ENCODE data around the gene TMEM39A. TPM values are rescaled to one million over a fixed set of nuclear protein-coding genes. Genes with fewer than 3 reads are reported as not detected.

The TMEM39A gene
- total and polyA plus RNA-seq, 2 donors (not counting 1 experiment from before 2014, with no cell fraction given): 8.5 to 39.9 TPM

GRCh38 chr3:119408243-119408950 lies 55.0 kb downstream of the TMEM39A start:
- no peak overlapping the region for H3K9ac ChIP-seq (ENCODE audit: low read length)
- peaks cover 0 to 9% of the 10 kb centered on the region in 2 experiments for H3K36me3 ChIP-seq (replicated peaks in 1 of 2; ENCODE audit: control extremely low read depth in 1 of 2, control insufficient read depth in 1 of 2, extremely low read depth in 1 of 2, insufficient read depth in 2 of 2, low read length in 1 of 2)
- H3K27ac ChIP-seq (ENCODE audit: low read length in 2 of 2): no peak overlapping the region
- no peak overlapping the region for H3K4me3 ChIP-seq (ENCODE audit: control extremely low read depth in 1 of 5, extremely low read depth in 1 of 5, insufficient read depth in 1 of 5, low read depth in 2 of 5, low read length in 4 of 5)
- 84% methylated on average over 2 of the region's 3 CpGs for WGBS (ENCODE audit: insufficient coverage)
- Mint-ChIP-seq H3K27ac (peak overlapping the region; percentile 21), H3K27me3 (no peaks in the 10 kb centered on the region), H3K9me3 (ENCODE audit: insufficient read depth) (no peaks in the 10 kb centered on the region), H3K4me1 (peaks cover 7% of the 10 kb centered on the region), H3K4me3 (no peak overlapping the region)
- peaks cover 0 to 7% of the 10 kb centered on the region in 2 donors for H3K4me1 ChIP-seq (ENCODE audit: control insufficient read depth in 2 of 2, insufficient read depth in 2 of 2, low read length in 2 of 2)
- H2AFZ ChIP-seq (ENCODE audit: insufficient read depth, low read depth, low read length, poor library complexity, severe bottlenecking): no peak overlapping the region
- intact Hi-C loops (cut with micrococcal nuclease): no loop called here
- TF ChIP-seq, protein P1, sequence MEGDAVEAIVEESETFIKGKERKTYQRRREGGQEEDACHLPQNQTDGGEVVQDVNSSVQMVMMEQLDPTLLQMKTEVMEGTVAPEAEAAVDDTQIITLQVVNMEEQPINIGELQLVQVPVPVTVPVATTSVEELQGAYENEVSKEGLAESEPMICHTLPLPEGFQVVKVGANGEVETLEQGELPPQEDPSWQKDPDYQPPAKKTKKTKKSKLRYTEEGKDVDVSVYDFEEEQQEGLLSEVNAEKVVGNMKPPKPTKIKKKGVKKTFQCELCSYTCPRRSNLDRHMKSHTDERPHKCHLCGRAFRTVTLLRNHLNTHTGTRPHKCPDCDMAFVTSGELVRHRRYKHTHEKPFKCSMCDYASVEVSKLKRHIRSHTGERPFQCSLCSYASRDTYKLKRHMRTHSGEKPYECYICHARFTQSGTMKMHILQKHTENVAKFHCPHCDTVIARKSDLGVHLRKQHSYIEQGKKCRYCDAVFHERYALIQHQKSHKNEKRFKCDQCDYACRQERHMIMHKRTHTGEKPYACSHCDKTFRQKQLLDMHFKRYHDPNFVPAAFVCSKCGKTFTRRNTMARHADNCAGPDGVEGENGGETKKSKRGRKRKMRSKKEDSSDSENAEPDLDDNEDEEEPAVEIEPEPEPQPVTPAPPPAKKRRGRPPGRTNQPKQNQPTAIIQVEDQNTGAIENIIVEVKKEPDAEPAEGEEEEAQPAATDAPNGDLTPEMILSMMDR (IDR thresholded peaks at IDR 0.05): no peak
- TF ChIP-seq EZH2 (IDR thresholded peaks at IDR 0.05; ENCODE audit: borderline replicate concordance, insufficient read depth, low read depth, low read length, poor library complexity, severe bottlenecking): no peak
- H4K20me1 ChIP-seq (ENCODE audit: control insufficient read depth, insufficient read depth, low read length, poor library complexity, severe bottlenecking): no peaks in the 10 kb centered on the region
- CTCF ChIA-PET: interaction anchor here (1.1 kb wide), 1 partner anchor 273 kb away, joined by 3 read pairs; no protein-coding TSS in a partner anchor
- no peak overlapping the region for H3K4me2 ChIP-seq (replicated peaks; ENCODE audit: low read depth, low read length, poor library complexity, severe bottlenecking)
- H3K27me3 ChIP-seq (replicated peaks in 1 of 4; ENCODE audit: control extremely low read depth in 1 of 4, control insufficient read depth in 3 of 4, insufficient read depth in 4 of 4, low read length in 3 of 4): no peaks in the 10 kb centered on the region
- no peaks in the 10 kb centered on the region for H3K79me2 ChIP-seq (ENCODE audit: control insufficient read depth, insufficient read depth, low read length)
- ATAC-seq (ENCODE audit: low read depth) (no peak), DNase-seq (peak; percentile 18)
- H3K9me3 ChIP-seq (ENCODE audit: control extremely low read depth in 1 of 3, control insufficient read depth in 2 of 3, insufficient read depth in 1 of 3, low read length in 2 of 3): no peaks in the 10 kb centered on the region
- POLR2A ChIA-PET: no interaction called here

DNA sequence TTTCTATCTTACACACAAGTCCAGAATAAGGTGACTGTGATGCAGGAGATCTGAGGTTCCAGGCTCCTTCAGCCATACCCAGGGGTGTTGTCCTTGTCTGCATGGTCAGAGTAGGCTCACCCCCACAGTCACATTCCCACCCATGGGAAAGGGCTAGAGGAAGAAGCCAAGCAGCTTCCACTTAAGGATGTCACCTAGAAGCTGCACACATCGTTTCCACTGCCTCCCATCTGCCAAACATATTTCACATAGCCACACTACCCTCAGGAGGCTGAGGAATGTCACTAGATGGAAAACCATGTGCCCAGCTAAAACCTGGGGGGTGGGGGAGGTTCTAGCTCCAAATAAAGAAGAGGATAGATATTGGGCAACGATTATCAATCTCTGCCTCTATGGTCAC lies 58.1 kb downstream of the TMEM39A start:
- CTCF ChIA-PET: no interaction called here
- Histone ChIP-seq H2AFZ (ENCODE audit: insufficient read depth, low read depth, low read length, poor library complexity, severe bottlenecking) (no peak overlapping the region), H3K4me3 (ENCODE audit: control extremely low read depth in 1 of 5, extremely low read depth in 1 of 5, insufficient read depth in 1 of 5, low read depth in 2 of 5, low read length in 4 of 5) (no peak overlapping the region), H3K4me1 (ENCODE audit: control insufficient read depth in 2 of 2, insufficient read depth in 2 of 2, low read length in 2 of 2) (peaks cover 0 to 19% of the 10 kb centered on the region in 2 donors), H4K20me1 (ENCODE audit: control insufficient read depth, insufficient read depth, low read length, poor library complexity, severe bottlenecking) (no peaks in the 10 kb centered on the region), H3K27me3 (replicated peaks in 1 of 4; ENCODE audit: control extremely low read depth in 1 of 4, control insufficient read depth in 3 of 4, insufficient read depth in 4 of 4, low read length in 3 of 4) (no peaks in the 10 kb centered on the region), H3K79me2 (ENCODE audit: control insufficient read depth, insufficient read depth, low read length) (no peaks in the 10 kb centered on the region), H3K9ac (ENCODE audit: low read length) (no peak overlapping the region), H3K4me2 (replicated peaks; ENCODE audit: low read depth, low read length, poor library complexity, severe bottlenecking) (no peak overlapping the region), H3K9me3 (ENCODE audit: control extremely low read depth in 1 of 3, control insufficient read depth in 2 of 3, insufficient read depth in 1 of 3, low read length in 2 of 3) (no peaks in the 10 kb centered on the region), H3K36me3 (replicated peaks in 1 of 2; ENCODE audit: control extremely low read depth in 1 of 2, control insufficient read depth in 1 of 2, extremely low read depth in 1 of 2, insufficient read depth in 2 of 2, low read length in 1 of 2) (no peaks in the 10 kb centered on the region), H3K27ac (ENCODE audit: low read length in 2 of 2) (no peak overlapping the region)
- POLR2A ChIA-PET: no interaction called here
- Mint-ChIP-seq H3K27me3 (no peaks in the 10 kb centered on the region), H3K27ac (no peak overlapping the region), H3K4me3 (no peak overlapping the region), H3K4me1 (peaks cover 16% of the 10 kb centered on the region), H3K9me3 (ENCODE audit: insufficient read depth) (no peaks in the 10 kb centered on the region)
- WGBS (ENCODE audit: insufficient coverage): 100% methylated on average over 1 of the region's 2 CpGs
- intact Hi-C loops (cut with micrococcal nuclease): no loop called here
- no peak for TF ChIP-seq EZH2 (IDR thresholded peaks at IDR 0.05; ENCODE audit: borderline replicate concordance, insufficient read depth, low read depth, low read length, poor library complexity, severe bottlenecking)
- TF ChIP-seq, protein P1 (IDR thresholded peaks at IDR 0.05): no peak
- DNase-seq (no peak), ATAC-seq (ENCODE audit: low read depth) (no peak)
